Activated CD4-positive, alpha-beta T cell treated with anti-CD3 and anti-CD28 coated beads, Interleukin-2, Interleukin-6, amounts not matched to agents 100 ng/mL and 50 ng/mL, durations not matched to agents 16 hours and 8 hours (primary cell): ENCODE results near the gene PTTG1.
"Not testable (repeated sequence)": the region's sequence is repeated elsewhere in the genome, so short reads cannot be mapped to it uniquely, and the experiment has no call there.

ENCODE experiments used
- DNase-seq: peaks from one replicate; pipeline ENCODE4 v3.0.0-alpha.2; 2020

Gene PTTG1

DNA sequence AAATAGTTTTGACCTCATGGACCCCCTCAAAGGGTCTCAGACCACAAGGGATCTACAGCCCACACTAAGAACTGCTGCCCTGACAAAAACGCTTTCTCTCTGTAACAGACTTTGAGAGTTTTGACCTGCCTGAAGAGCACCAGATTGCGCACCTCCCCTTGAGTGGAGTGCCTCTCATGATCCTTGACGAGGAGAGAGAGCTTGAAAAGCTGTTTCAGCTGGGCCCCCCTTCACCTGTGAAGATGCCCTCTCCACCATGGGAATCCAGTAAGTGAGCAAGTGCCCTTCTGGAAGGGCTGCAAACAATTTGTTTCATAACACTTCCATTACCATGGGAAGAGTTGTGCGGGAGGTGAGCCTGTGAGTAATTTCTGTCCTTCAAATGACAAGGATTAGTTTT lies 6.0 kb downstream of the PTTG1 start:
- no peak for DNase-seq

DNA sequence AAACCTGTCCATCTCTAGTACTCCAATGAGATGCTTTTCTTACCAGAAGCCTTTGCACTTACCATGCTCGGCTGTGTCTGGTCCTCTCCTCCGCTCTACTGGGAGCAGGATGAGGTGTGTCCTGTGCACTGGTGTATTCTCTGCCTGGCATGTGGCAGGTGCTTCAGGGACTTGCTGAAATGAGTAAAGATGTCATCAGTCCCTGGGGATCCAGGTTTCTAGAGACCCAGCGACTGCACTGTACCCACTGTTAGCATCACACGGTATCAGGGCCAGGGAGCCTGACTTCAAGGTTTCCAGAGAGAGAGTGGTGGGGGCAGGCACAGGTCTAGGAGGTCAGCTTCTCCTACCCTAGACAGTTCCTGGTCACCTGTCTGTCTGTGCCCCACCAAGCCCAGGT lies 10.5 kb downstream of the PTTG1 start:
- no peak for DNase-seq

DNA sequence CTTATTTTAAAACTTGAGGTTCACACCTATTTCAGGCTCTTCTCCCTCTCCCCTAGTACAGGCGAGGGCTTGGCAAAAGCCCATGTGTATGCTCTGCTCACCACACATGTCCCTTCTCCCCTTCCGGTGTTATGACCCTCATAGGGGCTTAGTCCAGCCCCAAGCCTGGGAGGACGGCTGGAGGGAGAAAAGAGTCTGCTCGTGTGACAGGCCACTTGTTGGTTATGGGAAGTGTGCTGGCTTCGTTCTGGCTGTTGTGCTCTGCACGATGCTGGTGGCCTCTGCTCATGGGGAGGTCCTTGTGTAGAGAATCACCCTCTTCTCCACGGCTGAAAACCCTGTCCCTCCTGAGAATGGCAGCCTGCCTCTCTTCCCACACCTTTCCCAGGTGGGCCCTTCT lies 11.1 kb downstream of the PTTG1 start:
- DNase-seq, result no peak

DNA sequence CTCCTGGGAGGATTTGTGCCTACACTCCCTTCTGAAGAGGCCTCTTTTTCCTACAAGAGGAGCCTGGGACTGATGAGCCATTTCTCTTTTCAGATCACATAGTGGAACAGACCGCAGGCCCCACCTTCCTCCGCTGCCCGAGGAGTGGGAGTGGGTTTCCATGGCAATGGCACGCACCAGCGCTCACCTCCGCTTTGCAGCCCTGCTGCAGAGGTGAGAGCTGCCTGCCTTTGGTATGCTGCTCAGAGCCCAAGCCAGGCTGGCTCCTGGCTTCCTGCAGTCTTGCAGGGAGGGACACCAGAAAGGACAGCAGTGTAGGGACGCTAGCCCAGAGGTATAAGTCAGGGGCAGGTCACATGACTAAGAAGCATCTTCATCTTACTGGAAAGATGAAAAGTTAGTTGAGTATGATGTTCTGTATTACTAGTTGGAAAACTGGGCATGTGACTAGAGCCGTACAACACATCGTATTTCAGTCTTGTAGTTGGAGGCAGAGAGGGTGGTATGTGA lies 12.4 kb downstream of the PTTG1 start:
- DNase-seq, result no peak

DNA sequence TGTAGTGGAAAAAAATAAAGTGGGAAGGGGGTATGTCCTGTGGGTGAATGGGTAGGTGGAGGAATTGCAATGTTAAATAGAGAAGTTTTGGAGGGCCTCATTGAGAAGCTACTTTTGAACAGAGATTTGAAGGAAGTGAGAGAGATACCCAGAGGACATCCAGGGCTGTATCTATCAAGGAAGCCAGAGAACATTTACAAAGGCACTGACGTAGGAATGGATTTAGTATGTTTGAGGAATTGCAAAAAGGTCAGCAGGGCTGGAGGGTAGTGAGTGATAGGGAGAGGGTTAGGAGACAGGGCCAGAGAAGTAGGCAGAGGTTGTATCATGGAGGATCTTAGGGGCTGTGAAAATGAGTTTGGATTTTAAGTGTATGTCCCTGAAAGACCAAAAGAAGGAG lies 13.9 kb downstream of the PTTG1 start:
- DNase-seq, result no peak

DNA sequence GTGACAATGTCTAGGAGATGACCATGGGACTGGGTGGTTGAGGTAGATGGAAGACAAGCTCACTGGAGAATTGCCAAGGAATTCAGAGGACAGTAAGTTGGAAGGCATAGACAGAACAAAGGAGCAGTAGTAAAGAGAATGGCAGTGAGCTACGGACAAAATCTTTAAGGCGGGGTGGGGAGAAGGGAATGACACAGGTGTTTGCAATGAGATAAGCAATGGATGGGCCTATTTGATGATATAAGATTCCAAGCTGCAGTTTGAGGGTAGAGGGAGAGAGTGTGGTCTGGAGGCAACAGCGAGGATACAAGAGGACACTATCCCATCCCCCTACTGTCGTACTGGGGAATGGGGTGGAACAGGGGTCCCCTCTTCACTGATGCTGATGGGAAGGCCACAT lies 14.4 kb downstream of the PTTG1 start:
- DNase-seq, result no peak

DNA sequence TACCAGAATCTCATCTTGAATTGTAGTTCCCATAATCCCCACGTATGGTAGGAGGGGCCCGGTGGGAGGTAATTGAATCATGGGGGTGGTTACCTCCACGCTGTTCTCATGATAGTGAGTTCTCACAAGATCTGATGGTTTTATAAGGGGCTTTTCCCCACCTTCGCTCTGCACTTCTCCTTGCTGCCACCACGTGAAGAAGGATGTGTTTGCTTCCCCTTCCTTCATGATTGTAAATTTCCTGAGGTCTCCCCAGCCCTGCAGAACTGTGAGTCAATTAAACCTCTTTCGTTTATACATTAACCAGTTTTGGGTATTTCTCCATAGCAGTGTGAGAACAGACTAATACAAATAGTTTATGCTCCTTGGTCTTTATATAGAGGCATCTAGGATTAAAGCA lies 15.0 kb downstream of the PTTG1 start:
- DNase-seq, result not testable (repeated sequence)

DNA sequence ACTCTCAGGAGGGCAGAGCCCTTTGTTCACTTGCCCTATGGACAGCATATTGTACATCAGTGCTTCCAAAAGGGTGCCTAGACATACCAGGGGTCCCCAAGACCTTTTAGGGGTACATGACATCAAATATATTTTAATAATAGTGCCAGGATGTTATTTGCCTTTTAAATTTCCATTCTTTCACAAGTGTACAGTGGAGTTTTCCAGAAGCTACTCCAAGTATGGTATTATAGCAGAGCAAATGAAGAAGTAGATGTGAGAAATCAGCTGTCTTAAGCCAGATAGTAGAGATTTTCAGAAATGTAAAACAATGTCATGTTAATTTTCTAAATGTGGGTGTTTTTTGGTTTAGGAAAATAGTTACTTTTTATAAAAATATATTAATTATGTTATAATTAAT lies 15.6 kb downstream of the PTTG1 start:
- no peak for DNase-seq

DNA sequence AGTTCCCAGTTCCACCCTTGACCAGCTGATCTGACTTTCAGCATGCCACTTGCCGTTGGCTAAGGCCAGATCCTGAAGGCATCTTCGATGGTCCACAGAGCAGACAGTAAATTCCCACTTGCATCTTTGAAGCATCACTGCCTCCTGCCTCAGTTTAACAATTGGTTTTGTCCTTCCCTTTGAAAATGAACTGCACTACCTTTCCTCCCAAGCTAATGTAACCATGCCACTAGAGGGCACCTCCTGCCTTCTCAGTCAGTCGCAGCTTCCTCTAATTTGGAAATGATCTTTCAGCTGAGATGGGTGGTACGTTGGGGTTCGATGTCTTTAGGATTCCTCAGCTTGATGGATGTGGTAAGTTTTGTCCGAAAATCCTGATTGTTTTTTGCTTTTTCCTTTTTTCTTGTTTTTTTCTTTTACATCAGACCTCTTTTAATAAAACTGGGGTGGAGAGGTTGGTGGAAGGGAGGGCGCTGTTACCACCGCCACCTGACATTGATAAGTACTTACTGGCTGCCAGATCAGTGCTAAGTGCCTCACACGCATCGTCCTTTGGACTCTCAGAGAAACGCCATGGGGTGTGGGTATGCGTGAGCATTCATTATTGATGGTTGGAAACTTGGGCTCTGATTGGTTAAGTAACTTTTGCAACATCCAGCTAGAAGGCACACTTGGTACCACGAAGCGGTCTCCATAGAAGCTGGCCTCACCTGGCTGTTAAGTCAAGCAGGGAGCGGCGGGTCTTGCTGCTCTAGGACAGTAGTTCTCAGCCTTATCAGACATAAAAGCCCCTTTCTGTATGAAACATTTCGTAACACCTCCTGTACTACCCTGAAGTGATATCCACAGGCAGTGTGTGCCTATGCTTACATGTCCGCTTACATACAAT lies 16.9 kb downstream of the PTTG1 start:
- DNase-seq, result peak; percentile 86

DNA sequence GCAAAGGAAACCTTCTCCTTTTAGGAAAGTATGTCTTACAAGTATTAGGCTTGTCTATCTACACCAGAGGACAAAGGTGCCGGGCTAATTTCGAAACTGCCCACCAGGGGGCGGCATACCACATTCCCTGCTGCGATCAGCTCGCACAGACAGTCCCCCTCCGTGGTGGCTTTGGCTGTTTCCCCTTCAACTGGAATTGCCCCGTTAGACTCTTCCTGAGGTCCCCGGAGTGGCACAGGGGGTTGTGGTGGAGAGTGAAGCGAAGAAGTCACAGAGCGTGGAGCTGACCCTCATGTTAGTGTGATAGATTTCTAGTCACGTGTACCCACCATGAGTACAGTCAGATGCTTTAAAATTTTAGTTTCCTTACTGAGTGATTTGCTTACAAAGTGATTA lies 17.5 kb downstream of the PTTG1 start:
- DNase-seq, result peak; percentile 93

DNA sequence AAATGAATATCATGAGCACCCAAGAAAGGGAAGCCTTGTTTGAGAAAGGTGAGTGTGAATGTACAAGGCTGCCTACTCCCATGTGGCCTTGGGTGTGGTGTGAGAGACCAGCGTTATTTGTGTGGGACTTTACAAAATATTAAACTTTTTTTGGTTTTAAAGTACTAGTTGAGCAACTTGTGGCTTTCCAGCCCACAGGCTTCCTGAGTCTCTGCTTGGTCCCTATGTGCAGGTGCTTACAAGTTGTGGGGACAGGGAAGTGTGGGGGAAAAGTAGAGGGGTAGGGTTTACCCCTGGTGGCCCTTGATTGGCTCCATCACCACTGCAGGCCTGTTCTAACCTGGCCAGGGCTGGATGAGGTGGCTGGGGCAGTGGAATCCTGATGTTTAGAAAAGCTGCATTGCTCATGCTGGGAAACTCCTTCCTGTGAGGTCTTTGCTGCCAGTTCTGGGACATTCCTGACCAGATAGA lies 19.7 kb downstream of the PTTG1 start:
- no peak for DNase-seq

DNA sequence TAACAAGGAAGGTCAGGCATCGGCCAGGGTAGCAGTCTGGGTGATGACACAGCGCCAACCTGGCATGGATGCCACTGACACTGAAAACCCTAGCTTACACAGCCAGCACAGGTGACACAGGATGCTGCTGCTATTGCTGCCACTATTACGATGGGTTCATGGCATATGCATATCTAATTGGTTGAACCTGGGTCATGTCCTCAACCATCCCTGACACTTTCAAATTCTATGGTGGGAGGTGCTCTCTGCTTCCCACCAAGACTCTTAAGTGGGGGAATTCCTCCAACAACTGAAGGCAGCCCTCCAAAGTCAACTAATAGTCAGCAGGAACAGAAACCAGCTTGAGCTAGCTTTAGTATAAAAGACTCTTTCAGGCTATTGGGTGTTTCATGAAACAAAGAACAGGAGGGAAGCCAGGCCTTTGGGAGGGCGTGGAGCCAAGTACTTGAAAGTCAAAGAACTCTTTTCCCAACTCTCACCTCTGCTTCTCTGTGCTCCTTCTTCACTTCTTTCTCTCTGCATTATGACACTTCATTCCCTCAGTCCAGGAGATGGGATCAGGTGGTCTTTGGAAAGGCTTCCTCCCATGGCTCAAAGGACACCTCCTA lies 21.3 kb downstream of the PTTG1 start:
- DNase-seq, result no peak

DNA sequence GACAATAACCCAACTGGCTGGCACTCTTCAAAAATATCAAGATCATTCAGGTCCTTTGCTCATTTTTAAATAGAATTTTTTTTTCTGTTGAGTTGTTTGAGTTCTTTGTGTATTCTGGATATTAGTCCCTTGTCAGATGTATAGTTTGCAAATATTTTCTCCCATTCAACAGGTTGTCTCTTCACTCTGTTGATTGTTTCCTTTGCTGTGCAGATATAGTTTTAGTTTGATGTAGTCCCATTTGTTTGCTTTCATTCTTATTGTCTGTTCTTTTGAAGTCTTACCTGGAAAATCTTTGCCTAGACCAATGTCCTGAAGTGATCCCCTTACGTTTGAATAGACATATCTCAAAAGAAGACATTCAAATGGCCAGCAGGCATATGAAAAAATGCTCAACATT lies 22.8 kb downstream of the PTTG1 start:
- no peak for DNase-seq

DNA sequence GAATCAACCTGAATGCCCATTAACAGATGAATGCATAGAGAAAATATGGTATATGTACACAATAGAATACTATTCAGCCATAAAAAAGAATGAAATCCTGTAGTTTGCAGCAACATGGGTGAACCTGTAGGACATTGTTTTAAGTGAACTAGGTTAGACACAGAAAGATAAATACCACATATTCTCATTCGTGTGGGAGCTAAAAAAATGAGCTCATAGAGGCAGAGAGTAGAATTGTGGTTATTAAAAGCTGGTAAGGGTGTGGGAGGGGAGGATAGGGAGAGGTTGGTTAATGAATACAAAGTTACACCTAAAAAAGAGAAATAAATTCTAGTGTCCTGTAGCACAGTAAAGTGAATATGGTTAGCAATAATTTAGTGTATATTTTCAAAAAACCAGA lies 23.5 kb downstream of the PTTG1 start:
- no peak for DNase-seq

DNA sequence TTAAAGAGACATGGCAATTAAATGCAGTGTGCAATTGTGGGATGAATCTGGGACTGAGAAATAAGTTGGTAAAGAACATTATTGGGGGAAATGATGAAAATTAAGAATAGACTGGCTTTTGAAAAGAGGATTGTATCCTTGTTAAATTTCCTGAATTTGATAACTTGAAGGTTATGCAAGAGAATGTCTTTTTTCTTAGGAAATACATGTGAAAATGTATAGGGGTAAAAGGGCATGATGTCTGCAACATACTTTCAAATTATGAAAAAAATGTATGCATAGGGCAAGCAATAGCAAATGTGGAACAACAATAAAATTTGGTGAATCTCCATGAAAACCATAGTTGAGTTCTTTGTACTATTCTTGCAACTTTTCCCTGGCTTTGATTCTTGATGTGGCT lies 24.1 kb downstream of the PTTG1 start:
- no peak for DNase-seq

DNA sequence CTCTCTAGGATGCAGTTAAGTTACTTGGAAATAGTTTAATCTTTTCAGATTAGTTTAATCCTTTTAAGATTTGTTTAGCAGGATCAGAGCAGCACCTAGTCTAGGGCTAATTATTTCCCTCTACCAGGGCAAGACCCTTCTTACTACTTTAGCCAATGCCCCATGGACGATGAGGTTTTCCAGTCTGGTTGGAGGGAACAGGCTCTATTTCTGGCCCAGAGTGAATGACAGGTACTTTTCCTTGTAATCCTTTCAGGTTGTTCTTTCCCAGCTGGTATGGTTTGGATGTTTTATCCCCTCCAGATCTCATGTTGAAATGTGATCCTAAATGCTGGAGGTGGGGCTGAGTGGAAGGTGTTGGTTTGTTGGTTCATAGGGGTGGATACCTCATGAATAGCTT lies 27.2 kb downstream of the PTTG1 start:
- DNase-seq, result no peak

DNA sequence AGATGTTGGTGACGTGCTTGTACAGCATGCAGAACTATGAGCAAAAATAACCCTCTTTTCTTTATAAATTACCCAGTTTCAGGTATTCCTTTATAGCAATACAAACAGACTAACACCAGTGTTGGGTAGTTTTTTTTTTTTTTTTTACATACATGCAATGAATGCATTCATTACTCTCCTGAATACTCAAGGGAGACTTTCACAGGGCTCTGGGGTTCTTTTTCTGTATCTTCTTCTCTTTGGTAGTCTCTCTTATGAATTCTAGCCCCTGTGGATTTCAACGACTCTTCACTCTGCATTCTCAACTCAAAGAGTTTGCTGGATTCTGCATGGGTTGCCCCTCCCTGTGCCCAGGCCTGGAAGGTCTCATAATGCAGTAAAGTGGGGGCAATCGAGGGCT lies 27.8 kb downstream of the PTTG1 start:
- DNase-seq, result no peak

DNA sequence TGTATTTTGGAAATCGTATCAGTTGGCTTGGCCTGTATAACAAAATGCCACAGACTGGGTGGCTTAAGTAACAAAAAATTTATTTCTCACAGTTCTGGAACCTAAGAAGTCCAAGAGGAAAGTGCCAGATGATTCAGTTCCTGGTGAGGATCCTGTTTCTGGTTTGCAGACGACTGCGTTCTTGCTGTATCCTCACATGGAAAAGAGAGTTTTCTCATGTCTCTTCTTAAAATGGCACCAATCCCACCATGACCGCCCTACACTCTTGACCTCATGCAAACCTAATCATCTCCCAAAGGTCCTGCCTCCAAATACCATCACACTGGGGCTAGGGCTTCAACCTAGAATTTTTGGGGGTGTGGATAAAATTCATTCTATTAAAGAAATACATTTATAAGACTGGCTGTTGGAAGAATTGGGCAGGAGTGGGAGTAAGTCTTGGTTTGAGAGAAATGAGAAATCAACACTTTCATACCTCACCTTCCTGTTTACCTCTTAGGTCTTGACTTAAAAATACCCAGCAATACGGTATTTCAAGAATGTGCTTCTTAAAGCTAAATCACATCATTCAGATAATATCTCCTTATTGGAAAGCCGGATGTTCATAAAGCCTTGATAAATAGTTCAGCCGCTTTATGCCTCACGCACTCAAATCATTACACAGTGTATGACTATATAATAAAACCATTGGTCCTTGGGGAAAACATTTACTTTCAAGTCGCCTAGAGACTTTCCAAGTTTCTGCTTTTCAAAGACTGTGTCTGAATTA lies 28.7 kb downstream of the PTTG1 start:
- DNase-seq, result no peak

DNA sequence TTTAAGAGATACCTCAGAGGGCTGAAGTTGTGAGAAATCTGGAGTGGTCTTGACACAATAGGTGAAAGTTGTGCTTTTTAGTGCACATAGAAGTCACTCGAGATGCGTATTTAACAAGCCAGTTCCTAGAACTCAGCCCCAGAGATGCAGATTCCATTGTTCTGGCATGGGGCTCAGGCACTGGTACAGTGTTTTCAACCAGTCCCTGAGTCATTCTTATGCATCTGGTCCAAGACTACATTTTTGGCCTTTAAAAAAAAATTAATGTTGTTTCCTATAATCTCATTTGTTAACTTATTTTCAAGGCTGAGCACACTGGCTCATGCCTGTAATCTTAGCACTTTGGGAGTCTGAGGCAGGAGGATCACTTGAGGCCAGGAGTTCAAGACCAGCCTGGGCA lies 29.6 kb downstream of the PTTG1 start:
- DNase-seq, result no peak

DNA sequence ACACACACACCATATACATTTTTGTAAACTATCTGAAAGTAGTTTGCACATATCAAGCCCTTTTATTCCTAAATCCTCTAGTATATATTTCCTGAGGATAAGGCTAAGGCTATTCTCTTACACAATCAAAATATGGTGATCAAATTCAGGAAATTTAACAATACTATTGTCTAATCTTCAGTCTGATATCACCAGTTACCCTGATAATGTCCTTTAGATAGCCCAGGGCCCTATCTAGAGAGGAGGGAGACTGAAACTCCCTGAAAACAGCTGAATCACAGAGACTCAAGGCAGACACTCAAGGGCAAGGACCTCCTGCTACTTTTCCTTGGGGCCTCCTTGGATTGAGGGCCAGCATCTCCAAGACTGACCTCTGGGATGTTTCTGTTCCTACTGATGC lies 30.4 kb downstream of the PTTG1 start:
- DNase-seq, result no peak

DNA sequence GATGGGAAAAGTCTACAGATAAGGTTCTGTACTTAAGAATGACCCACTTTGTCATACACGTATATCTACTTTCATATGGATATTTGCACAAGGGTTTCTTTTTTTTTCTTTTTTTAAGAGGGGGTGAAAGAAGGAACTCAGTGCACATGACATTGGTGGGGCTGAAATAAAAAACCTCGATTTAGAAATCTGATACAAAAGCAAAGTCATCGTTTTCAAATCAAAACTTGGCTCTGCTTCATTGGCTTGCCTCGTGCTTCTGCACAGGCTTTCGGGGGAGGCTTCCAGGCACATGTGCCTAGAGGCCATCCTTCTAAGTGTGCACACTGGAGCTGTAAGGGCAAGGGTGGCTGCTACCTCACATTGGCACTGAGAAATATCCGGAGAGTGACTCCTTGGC lies 31.1 kb downstream of the PTTG1 start:
- no peak for DNase-seq

DNA sequence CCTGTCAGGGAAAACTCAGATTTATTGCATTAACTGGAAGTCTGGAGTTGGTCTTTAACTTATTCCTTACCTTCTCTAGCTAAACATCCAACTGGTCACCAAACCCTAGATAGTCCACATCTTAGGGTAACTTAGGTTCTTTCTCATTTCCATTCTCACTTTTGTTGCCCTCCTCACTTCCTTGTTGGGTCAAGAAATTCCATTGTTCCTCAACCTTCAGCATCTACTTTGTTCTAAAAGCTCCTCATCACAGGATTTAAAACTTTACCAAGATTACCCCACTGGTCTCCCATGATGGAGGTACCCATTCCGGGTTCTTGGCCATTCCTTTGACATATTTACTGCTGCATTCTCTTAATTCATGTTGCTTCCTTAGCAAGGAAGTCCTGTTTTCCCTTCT lies 32.1 kb downstream of the PTTG1 start:
- DNase-seq, result no peak

DNA sequence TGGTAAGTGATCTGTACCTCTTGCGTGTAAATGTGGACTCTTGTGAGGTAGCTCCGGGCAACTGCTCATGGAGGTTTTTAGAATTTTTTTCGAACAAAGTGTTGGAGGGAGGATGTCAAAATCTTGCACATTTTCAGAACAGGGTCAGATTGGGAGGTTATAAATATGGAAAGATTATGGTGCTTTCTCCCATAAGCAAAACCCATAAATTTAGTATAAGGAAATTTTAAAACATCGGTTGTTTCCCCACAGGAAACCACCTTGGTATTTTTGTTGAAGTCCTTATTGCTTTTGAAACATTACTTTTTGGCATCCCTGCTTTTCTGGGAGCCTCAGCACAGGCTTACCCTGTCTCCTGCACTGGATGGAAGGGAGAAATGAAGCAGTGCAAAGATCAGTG lies 33.9 kb downstream of the PTTG1 start:
- DNase-seq, result no peak
